ENCODE results near the gene ATP2A1.

GRCh38 chr16:28839004-28839639 lies 39.2 kb upstream of the ATP2A1 start:
- TF ChIP-seq CTCF (IDR thresholded peaks at IDR 0.05; ENCODE audit: poor library complexity) (no peak), EZH2phosphoT487 (IDR thresholded peaks at IDR 0.05; ENCODE audit: low read depth, severe bottlenecking, unreplicated experiment) (no peak), EZH2 (IDR thresholded peaks at IDR 0.05; ENCODE audit: borderline replicate concordance) (no peak)
